Keratinocyte (primary cell): ENCODE measurements around the gene PMVK. TPM values are rescaled to one million over a fixed set of nuclear protein-coding genes. Genes with fewer than 3 reads are reported as not detected.

ENCODE experiments used
- DNase-seq: peaks from one replicate; pipeline ENCODE4 v3.0.0-alpha.2; 2011; ENCODE audit warnings: low read depth, missing footprints, low spot score
- FAIRE-seq: peaks from 2 replicates; lab custom pipeline; 2011; peaks lifted over from hg19 to GRCh38; lab: Jason Lieb, UNC
- H2AFZ ChIP-seq: 2 replicates; pipeline ENCODE4 v1.6.0; 2012; ENCODE audit warnings: low read length, control low read depth, inconsistent platforms; ENCODE audit not compliant: control insufficient read depth
- H3K27ac ChIP-seq: 2 replicates; pipeline ENCODE4 v1.5.1; 2011; ENCODE audit warnings: low read length; ENCODE audit not compliant: control insufficient read depth, insufficient read depth
- H3K27me3 ChIP-seq: 3 replicates; pipeline ENCODE4 v1.6.0; 2011; ENCODE audit warnings: low read length; ENCODE audit not compliant: control insufficient read depth, insufficient read depth; ENCODE audit errors: extremely low read depth
- H3K36me3 ChIP-seq, 2 experiments: 2 replicates in 1 of 2; 3 replicates in 1 of 2; pipeline ENCODE4 v1.5.1; 2011; ENCODE audit warnings: low read length in 2 of 2, mild to moderate bottlenecking in 1 of 2; ENCODE audit not compliant: control insufficient read depth in 2 of 2, insufficient read depth in 2 of 2; ENCODE audit errors: extremely low read depth in 1 of 2
- H3K4me1 ChIP-seq: 3 replicates; pipeline ENCODE4 v1.5.1; 2011; ENCODE audit warnings: low read length; ENCODE audit not compliant: control insufficient read depth, insufficient read depth; ENCODE audit errors: extremely low read depth
- H3K4me2 ChIP-seq: 3 replicates; pipeline ENCODE4 v1.6.0; 2011; ENCODE audit warnings: low read depth, low read length; ENCODE audit not compliant: control insufficient read depth, insufficient read depth; ENCODE audit errors: extremely low read depth
- H3K4me3 ChIP-seq, 3 experiments: fragments of 200-600 bp in 1 of 3; sonication (generic) in 1 of 3; 2 replicates in 2 of 3; 3 replicates in 1 of 3; pipeline ENCODE4 v1.5.1; 2011 to 2016; ENCODE audit warnings: low read length in 3 of 3, mild to moderate bottlenecking in 3 of 3, control low read depth in 2 of 3, inconsistent platforms in 1 of 3, low read depth in 1 of 3, mixed read lengths in 1 of 3, mixed run types in 1 of 3, moderate library complexity in 1 of 3; ENCODE audit not compliant: control insufficient read depth in 2 of 3, insufficient read depth in 2 of 3; ENCODE audit errors: extremely low read depth in 1 of 3
- H3K79me2 ChIP-seq: 2 replicates; pipeline ENCODE4 v1.6.0; 2012; ENCODE audit warnings: low read length; ENCODE audit not compliant: control insufficient read depth, insufficient read depth
- H3K9ac ChIP-seq: 3 replicates; pipeline ENCODE4 v1.6.0; 2011; ENCODE audit warnings: low read length; ENCODE audit not compliant: control insufficient read depth, insufficient read depth; ENCODE audit errors: extremely low read depth
- H3K9me1 ChIP-seq: 3 replicates; pipeline ENCODE4 v1.6.0; 2011; ENCODE audit warnings: low read length; ENCODE audit not compliant: control insufficient read depth, insufficient read depth; ENCODE audit errors: extremely low read depth
- H3K9me3 ChIP-seq: 2 replicates; pipeline ENCODE4 v1.5.1; 2012; ENCODE audit warnings: low read depth, low read length; ENCODE audit not compliant: control insufficient read depth
- H4K20me1 ChIP-seq: 3 replicates; pipeline ENCODE4 v1.6.0; 2011; ENCODE audit warnings: low read length; ENCODE audit not compliant: control insufficient read depth, insufficient read depth; ENCODE audit errors: extremely low read depth
- CTCF ChIP-seq, 3 experiments: IDR thresholded peaks in 1 of 3; conservative IDR thresholded peaks in 1 of 3; optimal IDR thresholded peaks in 1 of 3; 2 replicates in 2 of 3; 3 replicates in 1 of 3; pipeline versions ENCODE3 to v1.5.1; 2011; ENCODE audit warnings: low read length in 3 of 3, mild to moderate bottlenecking in 3 of 3, moderate library complexity in 2 of 3, control low read depth in 1 of 3, inconsistent platforms in 1 of 3; ENCODE audit not compliant: insufficient read depth in 2 of 3; ENCODE audit errors: extremely low read depth in 1 of 3
- EZH2 ChIP-seq: IDR thresholded peaks from one replicate; pipeline ENCODE4 v1.6.1; 2012; ENCODE audit warnings: inconsistent platforms, mild to moderate bottlenecking, low read length, moderate library complexity
- dilution Hi-C: fragments of 300-500 bp; cut with MboI; formaldehyde crosslinking; loops from one replicate; pipeline ENCODE4 v1.7.0; 2020; ENCODE audit warnings: low sequenced_read_pairs; ENCODE audit not compliant: extremely low pct_ligation_motif_present
- polyA plus RNA-seq, 5 experiments: library from polyadenylated mRNA; depleted of rRNA in 3 of 5; stranded (reverse) in 3 of 5; stranded (forward) in 1 of 5; unstranded in 1 of 5; fragments of >200 nt; gene quantifications; 1 replicate in 1 of 5; 2 replicates in 3 of 5; 3 replicates in 1 of 5; pipeline versions ENCODE4 v1.2.1 to v1.2.3, GENCODE V29; 2011 to 2012; ENCODE audit warnings: missing spikeins in 2 of 5, low read depth in 1 of 5, low replicate concordance in 1 of 5

The PMVK gene
- polyA plus RNA-seq, 1 donor (not counting 4 experiments of a cell fraction or from before 2014, with no cell fraction given), result 25.1 TPM

- TF ChIP-seq CTCF (optimal IDR thresholded peaks at IDR 0.05 in 1 of 3, IDR thresholded peaks at IDR 0.05 in 1 of 3, conservative IDR thresholded peaks at IDR 0.05 in 1 of 3; ENCODE audit: extremely low read depth in 1 of 3, insufficient read depth in 2 of 3, low read length in 3 of 3), result no peak
- no peak for TF ChIP-seq EZH2
- Histone ChIP-seq H3K9me3 (no peaks in the 10 kb centered on the region), H3K4me2 (no peak overlapping the region), H4K20me1 (no peaks in the 10 kb centered on the region), H3K36me3 (peaks cover 9 to 10% of the 10 kb centered on the region in 2 experiments), H3K4me1 (peaks cover 20% of the 10 kb centered on the region), H3K27ac (no peak overlapping the region), H3K9me1 (no peaks in the 10 kb centered on the region), H3K79me2 (peaks cover under 1% of the 10 kb centered on the region), H3K9ac (no peak overlapping the region), H2AFZ (no peak overlapping the region), H3K4me3 (no peak overlapping the region), H3K27me3 (no peaks in the 10 kb centered on the region)
- dilution Hi-C loops, result no loop called here
- FAIRE-seq (no peak), DNase-seq (no peak)
Measured at GRCh38 chr1:154953611-154954038, 17.1 kb upstream of the PMVK start.

DNA sequence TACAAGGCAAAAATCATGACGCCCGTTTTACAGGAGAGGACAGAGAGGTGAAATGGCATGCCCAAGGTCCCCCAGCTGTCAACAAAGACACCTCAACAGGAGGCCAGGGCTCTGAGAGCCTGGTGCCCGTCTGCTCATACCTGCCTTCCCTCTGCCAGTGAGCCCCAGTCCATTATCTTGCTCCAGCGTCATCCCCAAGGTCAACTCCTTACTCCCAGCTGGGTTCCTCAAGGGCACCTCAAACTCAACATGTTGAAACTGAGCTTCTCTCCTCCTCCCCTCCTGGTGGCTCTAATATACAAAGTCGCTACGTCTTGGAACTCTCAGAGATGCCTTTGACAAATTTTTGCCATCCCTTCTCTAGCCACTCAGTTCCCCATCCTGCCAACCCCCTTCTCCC is 16.1 kb upstream of the PMVK start:
- no peak for TF ChIP-seq EZH2
- TF ChIP-seq CTCF (optimal IDR thresholded peaks at IDR 0.05 in 1 of 3, IDR thresholded peaks at IDR 0.05 in 1 of 3, conservative IDR thresholded peaks at IDR 0.05 in 1 of 3; ENCODE audit: extremely low read depth in 1 of 3, insufficient read depth in 2 of 3, low read length in 3 of 3), result no peak
- Histone ChIP-seq H3K36me3 (peaks cover 2 to 11% of the 10 kb centered on the region in 2 experiments), H4K20me1 (no peaks in the 10 kb centered on the region), H2AFZ (no peak overlapping the region), H3K27ac (no peak overlapping the region), H3K4me2 (no peak overlapping the region), H3K9me3 (no peaks in the 10 kb centered on the region), H3K27me3 (no peaks in the 10 kb centered on the region), H3K4me3 (no peak overlapping the region), H3K9me1 (no peaks in the 10 kb centered on the region), H3K79me2 (no peaks in the 10 kb centered on the region), H3K9ac (no peak overlapping the region), H3K4me1 (peaks cover 19% of the 10 kb centered on the region)
- FAIRE-seq, result no peak
- no peak for DNase-seq
- dilution Hi-C loops, result no loop called here
